Activated T-cell treated with anti-CD3 and anti-CD28 coated beads for 1 hour (primary cell): ENCODE results near the gene SPINDOC.
A peak's percentile ranks its signal among the peaks of the same experiment; 100 is the strongest.
"Not testable (repeated sequence)": the region's sequence is repeated elsewhere in the genome, so short reads cannot be mapped to it uniquely, and the experiment has no call there.

Source experiments
- DNase-seq: peaks from one replicate; pipeline ENCODE4 v3.0.0-alpha.2; 2020; ENCODE audit warnings: low read depth

SPINDOC gene, protein sequence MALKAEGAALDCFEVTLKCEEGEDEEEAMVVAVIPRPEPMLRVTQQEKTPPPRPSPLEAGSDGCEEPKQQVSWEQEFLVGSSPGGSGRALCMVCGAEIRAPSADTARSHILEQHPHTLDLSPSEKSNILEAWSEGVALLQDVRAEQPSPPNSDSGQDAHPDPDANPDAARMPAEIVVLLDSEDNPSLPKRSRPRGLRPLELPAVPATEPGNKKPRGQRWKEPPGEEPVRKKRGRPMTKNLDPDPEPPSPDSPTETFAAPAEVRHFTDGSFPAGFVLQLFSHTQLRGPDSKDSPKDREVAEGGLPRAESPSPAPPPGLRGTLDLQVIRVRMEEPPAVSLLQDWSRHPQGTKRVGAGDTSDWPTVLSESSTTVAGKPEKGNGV

DNA sequence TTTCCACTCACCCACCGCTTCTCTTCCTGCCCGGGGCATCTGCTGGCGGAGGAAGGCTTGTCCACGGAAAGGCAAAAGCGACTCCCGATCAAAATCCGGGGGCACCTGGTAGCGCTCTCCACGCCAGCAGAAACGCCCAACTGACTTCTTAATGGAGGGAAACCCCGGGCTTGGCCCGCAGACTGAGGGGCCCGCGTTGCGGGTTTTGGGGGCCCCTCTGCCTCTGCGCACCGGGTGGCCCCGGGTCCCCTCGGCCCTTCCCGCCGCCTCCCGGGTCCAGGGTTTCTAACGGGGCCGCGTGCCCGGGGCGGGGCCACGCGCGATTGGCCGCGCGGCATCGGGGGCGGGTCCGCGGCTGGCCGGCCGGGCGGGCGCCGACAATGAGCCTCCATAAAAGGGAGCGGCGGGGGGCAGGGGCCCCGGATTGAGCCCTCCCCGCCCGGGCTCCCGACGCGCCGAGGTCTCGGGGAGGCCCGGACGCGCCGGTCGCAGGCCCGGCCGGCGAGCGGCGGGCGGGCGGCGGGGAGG, at the start of gene SPINDOC:
TSS of gene SPINDOC (plus strand) at position 422 of the 528 bp plus-strand sequence. CDS start 231 bp downstream, outside the sequence.
- DNase-seq: peak; percentile 57

DNA sequence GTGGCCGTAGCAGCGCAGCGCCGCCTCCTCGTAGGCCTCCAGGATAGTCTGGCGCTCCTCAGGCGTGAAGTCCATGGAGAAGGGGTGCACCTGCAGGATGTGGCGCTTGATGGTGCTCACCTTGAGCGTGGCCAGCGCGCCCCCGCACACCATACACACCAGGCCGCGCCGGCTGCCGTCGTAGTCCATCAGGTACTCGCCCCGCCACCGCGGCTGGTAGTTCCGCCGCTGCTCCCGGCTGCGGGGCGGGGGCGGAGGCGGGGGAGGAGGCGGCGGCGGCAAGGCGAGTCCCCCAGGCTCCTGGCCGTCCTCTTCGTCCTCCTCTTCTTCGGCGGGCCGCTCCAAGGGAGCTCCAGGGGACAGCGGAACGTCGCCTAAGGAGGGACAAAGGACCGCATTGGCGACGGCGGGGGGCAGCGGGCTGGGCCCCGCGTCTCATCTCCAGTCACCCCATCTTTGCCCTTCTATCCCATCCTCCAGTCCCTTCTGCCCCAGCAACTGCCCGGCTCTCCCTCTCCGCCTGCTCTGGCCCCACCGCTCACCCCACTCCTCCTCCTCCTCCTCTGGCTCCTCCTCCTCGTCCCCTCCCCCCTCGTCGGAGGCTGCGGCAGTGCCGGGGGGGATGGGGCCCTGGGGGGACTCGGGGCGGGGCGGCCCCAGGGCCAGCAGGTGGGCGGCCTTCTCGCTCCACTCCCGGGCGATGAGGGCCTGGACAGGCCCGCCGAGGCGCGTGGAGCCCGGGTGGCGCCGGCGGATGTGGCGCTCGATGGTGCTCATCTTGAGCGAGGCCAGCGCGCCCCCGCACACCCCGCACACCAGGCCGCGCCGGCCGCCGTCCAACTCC, 49.5 kb upstream of the SPINDOC start:
- no peak for DNase-seq

DNA sequence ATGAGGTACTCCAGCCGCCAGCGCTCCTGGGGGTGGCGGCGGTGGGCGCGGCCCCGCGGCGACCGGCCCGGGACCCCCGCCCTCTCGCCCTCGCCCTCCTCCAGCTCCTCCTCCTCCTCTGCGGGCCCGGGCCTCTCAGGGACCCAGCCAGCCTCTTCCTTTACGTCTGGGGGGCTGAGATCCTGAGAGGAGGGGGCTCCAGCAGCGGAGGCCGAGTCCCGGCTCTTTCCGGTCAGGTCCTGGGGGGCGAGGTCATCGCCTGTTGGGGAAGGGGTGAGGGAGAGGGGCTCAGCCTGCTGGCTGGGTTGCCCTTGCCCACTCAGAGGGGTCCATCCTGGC, 48.9 kb upstream of the SPINDOC start:
- DNase-seq: no peak

DNA sequence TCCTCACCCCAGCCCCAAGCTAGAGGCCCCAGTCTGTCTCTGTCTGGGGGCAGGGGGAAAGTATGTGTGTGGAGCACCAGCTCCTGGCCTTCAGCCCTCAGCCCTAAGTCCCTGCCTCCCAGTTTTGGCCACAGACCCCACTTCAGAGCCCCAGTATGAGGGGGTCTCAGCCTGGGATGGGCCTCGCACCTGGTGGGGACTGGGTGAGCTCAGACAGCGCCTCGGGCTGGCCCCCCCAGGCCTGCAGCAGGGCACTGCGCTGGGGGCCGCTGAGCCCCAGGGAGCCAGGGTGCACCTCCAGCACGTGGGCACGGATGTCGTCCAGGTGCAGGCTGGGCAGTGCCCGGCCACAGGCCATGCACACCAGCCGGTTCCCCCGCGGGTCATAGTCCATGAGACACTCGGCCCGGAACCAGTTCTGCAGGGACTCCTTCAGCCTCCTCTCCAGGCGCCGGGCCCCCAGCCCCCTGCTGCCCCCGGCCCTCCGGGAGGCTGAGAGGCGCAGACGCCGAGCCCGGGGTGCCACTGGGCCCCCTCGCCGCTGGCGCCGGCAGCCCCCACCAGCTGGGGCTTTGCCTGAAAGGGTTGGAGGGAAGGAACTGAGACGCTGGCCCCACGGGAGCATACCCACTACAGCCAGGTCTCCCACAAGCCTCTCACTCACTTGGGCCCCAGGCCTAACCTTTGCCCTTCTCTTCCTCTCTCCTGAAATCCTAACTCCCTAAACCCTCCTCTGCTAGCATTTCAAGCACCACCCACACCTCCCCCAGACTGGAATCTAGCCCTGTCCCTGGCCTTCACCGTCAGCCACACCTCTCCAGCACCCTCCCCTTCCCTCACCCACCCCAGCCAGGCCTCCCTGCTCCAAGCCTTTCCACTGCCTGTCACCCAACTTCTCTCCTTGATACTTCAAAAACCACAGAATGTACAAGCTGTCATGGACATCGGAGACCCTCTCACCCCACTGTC, 48.3 kb upstream of the SPINDOC start:
- no peak for DNase-seq

DNA sequence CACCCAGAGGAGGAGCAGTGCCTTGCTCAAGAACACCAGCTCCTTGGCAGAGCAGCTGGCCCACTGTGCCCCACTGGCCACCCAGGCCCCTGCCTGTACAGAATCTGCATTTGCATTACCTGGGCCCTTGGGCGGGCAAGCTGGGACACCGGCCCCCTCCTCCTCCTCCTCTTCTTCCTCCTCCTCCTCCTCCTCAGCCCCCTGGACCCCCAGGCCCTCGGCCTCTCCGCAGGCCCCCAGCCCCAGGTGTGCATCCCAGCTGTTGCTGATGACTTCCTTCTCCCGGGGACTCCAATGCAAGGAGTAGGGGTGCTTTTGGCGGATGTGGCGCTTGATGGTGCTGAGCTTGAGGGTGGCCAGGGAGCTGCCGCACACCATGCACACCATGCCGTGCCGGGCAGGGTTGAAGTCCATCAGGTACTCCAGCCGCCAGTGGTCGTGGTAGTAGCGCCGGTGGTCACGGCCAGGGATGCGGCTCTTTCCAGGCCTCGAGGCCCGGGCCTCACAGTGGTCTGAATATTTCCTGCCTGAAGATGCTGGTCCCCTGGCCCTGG, 47.5 kb upstream of the SPINDOC start:
- no peak for DNase-seq

DNA sequence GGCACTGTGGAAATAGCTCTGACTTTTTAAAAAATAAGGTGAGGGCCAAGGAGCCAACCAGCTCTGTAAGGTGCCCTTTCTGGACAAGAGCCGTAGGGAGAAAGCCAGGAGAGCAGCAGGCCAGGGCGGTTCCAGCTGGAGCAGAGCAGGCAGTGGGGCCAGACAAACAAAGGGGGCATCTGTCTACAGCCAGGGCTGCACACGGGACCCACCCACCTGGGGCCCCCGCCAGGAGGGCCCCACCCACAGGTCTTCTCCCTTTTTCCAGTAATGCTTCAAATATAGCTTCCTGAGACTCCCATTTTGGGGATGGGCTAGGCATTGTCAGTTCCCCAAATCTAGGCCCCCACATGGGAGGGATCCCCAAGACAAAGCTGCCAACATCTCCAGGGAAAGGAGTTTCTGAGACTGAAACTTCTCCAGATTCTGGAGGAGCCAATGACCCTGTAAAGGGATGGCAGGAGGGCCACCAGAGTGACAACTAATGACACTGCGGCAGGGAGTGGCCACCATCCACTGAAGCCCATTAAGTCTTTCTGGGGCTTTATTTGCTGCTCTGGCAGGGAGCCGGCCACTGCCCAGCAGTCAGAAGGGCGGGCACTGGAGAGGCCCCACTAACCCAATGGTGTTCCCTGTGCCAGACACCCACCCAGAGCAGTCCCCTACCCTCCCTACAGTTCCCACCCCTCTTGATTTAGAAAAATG, 46.6 kb upstream of the SPINDOC start:
- no peak for DNase-seq

DNA sequence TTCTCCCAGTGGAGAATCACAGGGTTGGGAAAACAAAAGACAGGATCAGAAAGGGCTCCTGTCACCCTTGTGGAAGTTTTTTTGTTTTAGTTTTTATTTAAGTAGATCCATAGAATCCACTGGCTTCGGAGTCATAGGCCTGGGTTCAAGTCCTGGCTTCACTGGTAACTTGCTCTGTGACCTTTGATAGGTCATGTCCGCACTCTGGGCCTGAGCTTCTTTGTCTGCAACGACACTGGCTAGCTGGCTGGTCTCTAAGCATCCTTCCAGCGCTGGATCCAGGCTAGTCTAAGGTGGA, 46.0 kb upstream of the SPINDOC start:
- no peak for DNase-seq

DNA sequence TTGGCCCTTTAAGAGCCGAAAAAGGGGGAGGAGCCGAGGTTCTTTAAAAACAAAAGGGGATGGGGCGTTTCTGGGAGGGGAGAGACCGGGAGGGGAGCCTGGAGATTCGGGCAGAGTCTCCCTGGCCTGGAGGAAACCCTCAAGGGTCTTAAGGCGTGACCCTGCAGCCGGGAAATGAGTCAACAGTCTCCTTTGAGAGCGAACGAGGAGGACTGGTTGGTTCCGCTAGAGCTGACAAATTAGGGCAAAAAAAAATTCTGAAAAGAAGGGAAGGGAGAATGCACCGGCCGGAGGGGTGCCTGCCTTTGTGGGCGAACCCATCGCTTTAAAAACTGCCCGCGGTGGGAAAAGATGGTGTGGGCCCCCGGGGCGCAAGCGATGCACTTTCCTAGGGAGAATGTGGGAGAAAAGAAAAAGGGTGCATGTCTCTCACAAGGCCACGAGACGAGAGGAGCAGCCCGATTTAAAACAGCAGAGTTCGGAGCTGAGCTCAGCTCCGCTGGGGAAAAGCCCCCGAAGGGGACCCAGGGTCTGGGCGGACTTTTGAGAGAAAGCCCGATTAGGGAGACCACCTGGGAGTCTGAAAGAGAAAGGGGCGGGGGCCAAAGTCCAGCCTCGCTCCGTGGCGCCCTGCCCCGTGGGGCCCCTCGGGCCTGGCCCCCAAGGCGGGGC, 45.6 kb upstream of the SPINDOC start:
- DNase-seq: no peak

DNA sequence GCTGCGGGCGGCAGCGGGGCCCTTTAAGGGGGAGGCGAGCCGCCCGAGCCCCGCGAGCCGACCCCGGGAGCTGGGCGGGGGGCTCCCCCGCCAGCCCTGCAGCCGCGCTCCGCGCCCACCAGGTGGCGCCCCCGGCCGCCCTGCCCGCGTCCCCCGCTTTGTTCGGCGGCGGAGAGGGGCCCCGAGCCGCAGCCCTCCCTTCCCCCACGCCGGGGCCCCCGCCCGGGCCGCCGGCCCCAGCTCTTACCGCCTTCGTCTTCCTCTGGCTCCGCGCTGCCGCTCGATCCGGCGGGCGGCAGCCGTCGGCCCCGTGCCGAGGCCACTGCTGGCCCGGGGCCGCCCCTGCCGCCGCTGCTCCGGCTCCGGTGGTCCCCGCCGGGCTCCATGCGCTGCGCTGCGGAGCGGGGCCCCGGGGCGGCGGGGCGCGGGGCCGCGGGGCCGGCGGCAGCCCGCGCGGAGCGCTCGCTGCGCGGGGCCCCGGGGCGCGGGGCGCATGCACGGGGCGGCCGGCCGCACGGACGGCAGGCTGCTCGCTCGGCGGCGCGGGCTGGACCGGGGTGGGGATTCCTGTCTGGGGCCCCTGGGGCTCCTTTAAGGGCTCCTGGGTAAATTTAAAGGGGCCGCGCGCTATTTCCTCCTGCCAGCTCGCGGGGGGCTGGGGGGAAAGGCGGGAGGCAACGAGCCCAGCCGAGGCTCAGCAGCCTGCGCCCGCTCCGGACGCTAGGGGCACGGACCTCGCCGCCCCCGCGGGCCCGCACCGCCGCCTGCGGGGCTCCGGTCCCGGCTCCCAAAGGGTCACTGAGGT, 44.8 kb upstream of the SPINDOC start, which contains the start of gene ZFTA:
TSS of gene ZFTA (minus strand) at position 539 of the 805 bp plus-strand sequence. CDS start at position 386, 153 bp downstream.
- peak; percentile 54 for DNase-seq

DNA sequence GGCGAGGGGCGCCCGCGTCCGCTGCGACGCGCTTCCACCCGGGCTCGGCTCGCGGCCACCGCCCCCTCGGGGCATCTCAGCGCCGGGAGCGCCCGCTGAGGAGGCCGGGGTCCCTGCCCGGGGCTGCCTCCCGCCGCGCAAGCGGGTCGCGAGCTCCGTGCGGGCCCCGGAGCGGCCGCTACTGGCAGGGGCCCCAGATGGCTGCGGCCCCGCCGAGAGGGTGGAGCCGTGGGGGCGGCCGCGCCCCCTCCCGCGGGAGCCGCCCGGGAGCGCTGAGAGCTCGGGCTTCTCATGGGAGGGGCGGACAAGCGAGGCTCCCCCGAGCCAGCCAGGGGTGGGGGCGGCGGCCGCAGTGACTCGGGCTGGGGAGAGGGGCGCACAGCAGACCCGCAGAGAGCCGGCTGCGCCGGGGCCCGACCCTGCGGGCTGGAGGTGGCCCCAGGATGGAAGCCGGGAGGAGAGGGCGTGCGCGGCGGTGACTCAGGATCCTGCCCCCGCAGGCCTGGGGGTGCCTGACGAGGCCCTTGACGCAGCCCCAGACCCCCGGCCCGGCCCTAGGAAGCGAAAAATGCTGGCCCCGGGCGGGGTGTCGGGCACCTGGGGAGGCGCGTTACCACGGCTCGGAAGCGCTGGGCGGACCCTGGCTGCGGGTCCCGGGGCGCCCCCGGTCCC, 44.1 kb upstream of the SPINDOC start:
- DNase-seq: no peak

DNA sequence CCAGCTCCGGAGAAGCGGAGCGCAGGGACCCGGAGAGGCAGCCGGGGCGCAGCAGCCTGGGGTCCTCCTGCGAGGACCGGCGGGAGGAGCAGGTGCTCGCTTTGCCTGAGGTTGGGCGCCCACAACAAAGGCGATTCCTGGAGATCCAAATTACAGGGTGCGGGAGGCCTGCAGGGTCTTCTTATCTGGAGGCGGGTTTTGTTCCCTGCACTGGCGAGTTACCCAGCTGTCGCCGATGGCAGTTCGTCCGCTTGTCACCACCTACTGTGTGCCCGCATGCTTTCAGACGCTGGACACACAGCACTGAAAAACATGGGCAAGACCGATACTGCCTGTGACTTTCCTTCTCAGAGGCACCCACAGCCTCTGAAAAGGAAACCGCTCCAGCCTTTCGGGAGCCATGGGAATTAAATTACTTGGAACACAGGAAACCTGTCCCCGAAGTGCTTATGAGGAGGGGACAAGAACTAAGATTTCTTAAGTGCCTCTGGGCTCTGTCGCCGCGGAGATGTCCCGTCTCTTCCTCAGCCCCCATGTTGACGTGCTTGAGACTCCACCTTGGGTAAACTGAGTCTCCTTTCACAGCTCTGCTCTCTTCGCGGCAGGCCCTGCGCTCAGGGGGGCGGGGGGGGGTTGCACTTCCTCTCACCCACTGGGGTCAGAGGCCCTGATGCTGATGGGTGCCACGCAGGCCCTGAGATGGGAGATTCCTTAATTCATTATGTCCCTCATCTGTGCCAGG, 43.4 kb upstream of the SPINDOC start:
- DNase-seq: no peak

DNA sequence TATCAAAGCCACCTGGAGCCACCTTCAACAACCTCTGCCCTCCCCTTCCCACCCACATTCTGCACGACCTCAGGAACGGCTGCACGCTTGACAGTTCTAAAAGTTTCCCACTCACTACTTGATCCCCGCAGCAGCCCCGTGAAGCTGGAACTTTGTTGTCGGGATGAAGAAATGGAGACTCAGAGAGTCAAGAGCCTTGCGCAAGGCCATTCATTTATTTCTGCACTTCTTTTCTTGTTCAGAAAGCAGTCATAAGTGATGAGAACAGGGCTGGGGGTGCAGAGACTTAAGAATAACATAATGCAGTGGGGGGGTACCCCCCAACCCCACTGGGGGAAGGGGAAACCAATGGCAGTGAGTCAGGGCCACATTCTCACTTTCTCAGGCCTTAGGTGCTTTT, 42.5 kb upstream of the SPINDOC start:
- no peak for DNase-seq

DNA sequence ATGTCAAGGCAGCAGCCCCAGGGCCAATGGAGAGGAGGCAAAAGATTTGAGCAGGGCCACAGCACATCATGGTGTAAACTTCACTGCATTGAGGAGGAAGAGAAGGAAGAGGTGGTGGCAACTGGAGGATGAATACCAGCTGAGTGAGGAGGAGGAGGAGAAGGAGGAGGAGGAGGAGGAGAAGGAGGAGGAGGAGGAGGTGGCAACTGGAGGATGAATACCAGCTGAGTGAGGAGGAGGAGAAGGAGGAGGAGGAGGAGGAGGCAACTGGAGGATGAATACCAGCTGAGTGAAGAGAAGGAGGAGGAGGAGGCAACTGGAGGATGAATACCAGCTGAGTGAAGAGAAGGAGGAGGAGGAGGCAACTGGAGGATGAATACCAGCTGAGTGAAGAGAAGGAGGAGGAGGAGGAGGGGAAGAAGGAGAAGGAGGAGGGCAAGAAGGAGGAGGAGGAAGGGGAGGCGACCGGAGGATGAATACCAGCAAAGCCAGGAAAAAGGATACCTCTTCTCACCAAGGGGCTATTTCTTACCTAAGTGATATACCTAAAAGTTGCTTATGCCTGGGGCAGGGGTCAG, 41.4 kb upstream of the SPINDOC start:
- not testable (repeated sequence) for DNase-seq

DNA sequence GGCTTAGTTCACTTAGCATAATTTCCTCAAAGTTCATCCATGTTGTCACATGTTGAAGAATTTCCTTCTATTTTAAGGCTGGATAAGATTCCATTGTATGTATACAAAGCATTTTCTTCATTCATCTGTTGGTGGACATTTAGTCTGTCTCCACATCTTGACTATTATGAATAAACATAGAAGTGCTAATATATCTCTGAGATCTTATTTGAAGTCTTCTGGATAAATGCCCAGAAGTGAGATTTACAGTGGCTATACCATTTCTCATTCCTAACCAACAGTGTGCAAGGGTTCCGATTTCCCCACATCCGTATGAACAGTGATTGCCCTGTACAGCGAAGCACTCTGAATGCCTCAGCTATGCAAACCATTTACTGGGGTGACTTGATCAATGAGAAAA, 38.1 kb upstream of the SPINDOC start:
- no peak for DNase-seq

DNA sequence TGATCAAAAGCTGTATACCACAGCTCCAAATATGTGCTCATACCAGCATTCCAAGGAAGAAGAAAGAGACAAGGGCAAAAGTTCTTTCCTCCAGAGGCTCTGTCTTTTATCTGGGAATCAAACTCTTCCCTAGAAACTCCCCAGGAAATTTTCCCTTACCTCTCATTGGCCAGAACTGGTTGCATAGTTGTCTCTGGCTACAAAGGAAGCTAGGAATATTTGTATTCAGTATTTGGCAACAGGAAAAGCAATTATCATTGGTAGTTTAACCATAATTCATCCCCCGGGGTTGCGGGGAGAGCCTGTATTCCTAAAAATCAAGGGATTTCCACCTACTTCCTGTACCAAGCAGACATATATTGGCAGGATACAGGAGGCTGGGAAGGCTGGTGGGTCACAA, 34.2 kb upstream of the SPINDOC start:
- DNase-seq: no peak

DNA sequence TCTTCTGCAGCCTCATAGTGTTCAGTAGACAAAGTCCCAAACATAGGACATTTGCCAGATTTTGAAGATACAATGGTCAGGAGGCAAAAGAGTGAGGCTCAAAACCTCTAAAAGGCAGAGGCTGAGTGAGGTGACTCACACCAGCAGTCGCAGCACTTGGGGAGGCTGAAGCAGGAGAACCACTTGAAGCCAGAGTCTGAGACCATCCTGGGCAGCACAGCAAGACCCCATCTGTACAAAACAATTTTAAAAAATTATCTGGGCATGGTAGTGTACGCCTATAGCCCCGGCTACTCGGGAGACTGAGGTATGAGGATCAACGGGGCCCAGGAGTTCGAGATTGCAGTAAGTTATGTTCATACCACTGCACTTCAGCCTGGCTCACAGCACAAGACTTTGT, 30.5 kb upstream of the SPINDOC start:
- DNase-seq: no peak

DNA sequence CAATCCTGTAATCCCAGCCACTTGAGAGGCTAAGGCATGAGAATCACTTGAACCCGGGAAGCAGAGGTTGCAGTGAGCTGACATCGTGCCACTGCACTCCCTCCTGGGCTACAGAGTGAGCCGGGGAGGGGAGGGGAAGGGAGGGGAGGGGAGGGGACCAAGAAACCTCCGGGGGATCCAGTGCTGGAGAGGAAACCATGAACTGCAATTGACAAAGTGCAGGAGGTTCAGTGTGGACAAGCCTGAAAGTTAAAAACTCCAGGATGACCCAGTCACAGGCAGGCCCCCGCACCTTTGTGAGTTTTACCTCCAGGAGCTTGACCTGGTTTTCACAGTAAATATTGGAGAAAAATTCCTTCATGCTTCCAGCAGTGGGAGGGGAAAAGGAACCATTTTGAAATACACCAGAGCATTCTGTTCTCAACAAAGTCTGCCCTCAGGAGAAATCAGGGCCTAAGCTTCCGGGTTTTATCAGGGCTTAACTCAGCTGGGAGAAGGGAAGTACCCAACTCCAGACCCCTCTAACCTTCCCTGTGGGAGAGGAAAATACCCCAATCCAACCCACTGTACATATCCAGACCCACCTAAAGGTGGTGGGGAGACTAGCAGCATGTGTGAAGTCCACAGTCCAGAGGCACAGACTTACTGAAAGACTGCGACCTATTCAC, 29.2 kb upstream of the SPINDOC start:
- no peak for DNase-seq
